Subcutaneous abdominal adipose tissue (tissue), 5 donors: ENCODE measurements around the gene ABCC9.
A peak's percentile ranks its signal among the peaks of the same experiment; 100 is the strongest.

ENCODE experiments used
- H3K27ac ChIP-seq: one replicate; pipeline ENCODE4 v1.7.0; 2013; ENCODE audit warnings: low read depth, mild to moderate bottlenecking, inconsistent platforms, low read length, moderate library complexity
- H3K27me3 ChIP-seq, 5 donors: one replicate each; pipeline ENCODE4 v1.7.0; 2013; ENCODE audit warnings: low read length in 5 of 5, inconsistent platforms in 1 of 5; ENCODE audit not compliant: control insufficient read depth in 5 of 5, insufficient read depth in 4 of 5
- H3K36me3 ChIP-seq, 5 donors: one replicate each; pipeline ENCODE4 v1.7.0; 2013; ENCODE audit warnings: low read length in 5 of 5; ENCODE audit not compliant: control insufficient read depth in 5 of 5, insufficient read depth in 5 of 5
- H3K4me1 ChIP-seq, 5 donors: one replicate each; pipeline ENCODE4 v1.7.0; 2013; ENCODE audit warnings: low read length in 5 of 5, mild to moderate bottlenecking in 3 of 5, moderate library complexity in 1 of 5; ENCODE audit not compliant: control insufficient read depth in 5 of 5, insufficient read depth in 5 of 5
- H3K4me3 ChIP-seq, 5 donors: one replicate each; pipeline ENCODE4 v1.7.0; 2013; ENCODE audit warnings: low read length in 5 of 5, low read depth in 1 of 5
- H3K9ac ChIP-seq, 5 donors: one replicate each; pipeline ENCODE4 v1.7.0; 2013; ENCODE audit warnings: low read length in 5 of 5, mild to moderate bottlenecking in 4 of 5, moderate library complexity in 3 of 5
- H3K9me3 ChIP-seq, 5 donors: one replicate each; pipeline ENCODE4 v1.7.0; 2013; ENCODE audit warnings: low read length in 5 of 5; ENCODE audit not compliant: control insufficient read depth in 5 of 5
- donor health status: healthy.
- donor health status: healthy.
- donor health status: healthy.
- donor health status: healthy.
- donor health status: healthy.

Gene ABCC9

DNA sequence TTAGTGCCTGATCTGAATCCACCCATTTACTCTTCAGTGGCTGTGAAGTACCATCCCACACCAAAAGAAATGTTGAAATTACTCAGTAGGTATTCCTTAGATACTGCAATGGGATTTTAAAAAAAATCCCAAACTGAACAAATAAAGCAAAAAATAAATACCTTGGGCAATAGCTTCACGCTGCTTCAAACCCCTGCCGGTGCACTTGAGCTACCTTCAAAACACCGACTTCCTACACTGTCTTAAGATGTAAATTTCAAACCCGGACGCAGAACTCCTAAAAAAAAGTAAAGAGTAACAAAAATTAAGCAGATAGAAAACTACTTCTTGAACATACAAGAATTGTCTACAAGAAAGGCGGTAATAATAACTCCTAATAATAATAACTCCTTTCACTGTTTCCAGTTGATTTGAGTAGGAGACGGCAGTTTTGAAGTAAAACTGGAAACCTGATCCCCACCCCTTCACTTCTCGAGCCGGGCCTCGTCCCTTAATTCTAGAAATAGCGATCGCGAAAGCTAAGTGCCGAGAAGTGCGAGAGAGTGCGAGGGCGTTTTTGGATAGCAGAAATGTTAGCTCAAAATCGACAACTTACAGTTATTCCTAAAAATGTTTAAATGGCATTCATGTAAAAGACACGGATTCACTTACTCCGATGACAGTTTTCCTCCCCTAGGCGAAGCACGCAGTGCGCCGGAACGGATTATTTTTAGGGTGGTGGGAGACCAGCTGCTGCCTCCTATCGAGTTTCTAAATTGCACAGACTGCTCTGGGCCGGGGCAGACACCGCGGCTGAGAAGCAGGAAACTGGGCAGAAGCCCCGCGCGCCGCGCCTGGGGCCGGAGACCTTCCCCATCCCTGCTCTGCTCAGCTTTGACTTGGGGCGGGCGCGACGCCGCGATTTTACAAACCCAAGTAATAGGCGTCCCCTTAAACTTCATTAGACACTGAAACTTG, at the start of gene ABCC9:
Gene ABCC9 (minus strand): TSS at position 878 of the 957 bp plus-strand sequence. CDS start 4,752 bp downstream, outside the sequence.
- H3K9ac ChIP-seq = peak within 1 kb of the TSS; percentile 64 to 93 (median 84)
- peak within 1 kb of the TSS; percentile 93 for H3K27ac ChIP-seq
- peaks cover 0 to 3% (median 0%) of the 10 kb centered on the region in 5 donors for H3K27me3 ChIP-seq
- H3K4me1 ChIP-seq = peaks cover 0 to 25% (median 23%) of the 10 kb centered on the region in 5 donors
- H3K9me3 ChIP-seq = peaks cover 0 to 3% (median 2%) of the 10 kb centered on the region in 5 donors
- H3K4me3 ChIP-seq = peak within 1 kb of the TSS; percentile 61 to 89 (median 71)
- H3K36me3 ChIP-seq = peaks cover 0 to 7% (median 3%) of the 10 kb centered on the region in 5 donors

DNA sequence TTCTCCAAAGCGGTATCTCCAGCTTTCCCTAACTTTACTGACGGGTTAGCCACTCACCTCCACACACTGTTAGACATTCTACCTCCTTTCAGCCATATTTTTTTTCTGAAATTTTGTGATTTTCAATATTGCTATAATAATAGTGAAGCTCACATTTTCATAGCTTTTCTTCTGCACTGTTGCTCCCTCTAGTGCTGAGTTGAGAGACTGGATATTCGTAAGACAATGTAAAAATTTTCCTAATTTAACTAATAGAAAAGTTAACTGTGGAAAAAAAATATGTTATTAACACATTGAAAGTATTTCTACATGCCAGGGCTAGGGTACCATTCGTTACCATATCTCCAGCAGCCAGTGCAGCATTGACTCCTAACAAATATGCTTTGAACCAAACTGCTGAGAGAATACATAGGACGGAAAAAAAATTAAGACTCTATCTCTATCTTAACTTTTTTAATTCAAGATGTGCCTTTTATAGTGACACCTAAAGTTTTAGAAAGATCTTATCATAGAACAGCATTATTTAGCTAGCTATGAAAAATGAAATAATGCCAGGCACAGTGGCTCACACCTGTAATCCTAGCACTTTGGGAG, 48.7 kb upstream of the ABCC9 start:
- Histone ChIP-seq H3K27me3 (no peaks in the 10 kb centered on the region), H3K4me3 (no peak overlapping the region), H3K9ac (no peak overlapping the region), H3K36me3 (no peaks in the 10 kb centered on the region), H3K9me3 (no peaks in the 10 kb centered on the region), H3K4me1 (peaks cover 0 to 10% (median 0%) of the 10 kb centered on the region in 5 donors), H3K27ac (no peak overlapping the region)

DNA sequence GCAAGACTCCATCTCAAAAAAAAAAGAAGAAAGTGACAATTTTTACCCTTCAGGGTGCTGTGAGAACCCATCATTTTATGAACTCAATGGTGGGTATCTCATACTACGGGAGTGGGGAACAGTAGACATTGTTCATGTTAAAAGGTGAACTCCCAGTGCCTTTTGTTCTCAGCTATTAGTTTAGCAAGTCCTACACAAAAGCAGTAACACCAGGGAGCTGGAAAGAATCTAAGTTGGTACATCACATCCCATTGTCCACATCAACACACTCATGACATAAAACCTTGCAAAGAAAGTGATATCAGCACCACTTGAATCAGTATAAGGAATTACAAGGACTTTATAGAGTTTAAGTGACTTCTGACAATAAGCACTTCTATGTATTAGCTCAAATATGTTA, 47.4 kb upstream of the ABCC9 start:
- Histone ChIP-seq H3K27me3 (no peaks in the 10 kb centered on the region), H3K4me1 (peaks cover 0 to 10% (median 0%) of the 10 kb centered on the region in 5 donors), H3K36me3 (no peaks in the 10 kb centered on the region), H3K4me3 (no peak overlapping the region), H3K9ac (no peak overlapping the region), H3K9me3 (no peaks in the 10 kb centered on the region), H3K27ac (no peak overlapping the region)

DNA sequence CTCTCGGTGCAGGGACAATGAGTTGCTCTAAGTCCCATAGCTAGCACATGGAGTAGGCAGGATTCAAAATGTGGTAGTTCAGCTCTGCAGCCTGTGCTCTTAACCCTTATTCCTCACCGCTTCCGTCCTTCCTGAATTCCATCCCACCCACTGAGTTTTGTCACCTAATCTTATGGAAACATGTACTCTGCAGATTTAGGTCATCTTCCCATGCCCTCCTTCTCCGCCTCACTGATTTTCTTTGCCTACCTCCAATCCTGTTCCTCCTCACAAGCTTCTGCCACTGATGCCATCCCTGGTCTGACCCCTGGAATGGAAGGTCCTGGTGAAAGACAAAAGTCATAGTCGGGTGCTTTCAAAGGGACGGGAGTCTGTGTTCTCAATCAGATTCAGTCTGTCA, 46.5 kb upstream of the ABCC9 start:
- no peak overlapping the region for H3K9ac ChIP-seq
- H3K4me3 ChIP-seq = no peak overlapping the region
- no peaks in the 10 kb centered on the region for H3K36me3 ChIP-seq
- H3K4me1 ChIP-seq = peaks cover 0 to 6% (median 0%) of the 10 kb centered on the region in 5 donors
- no peaks in the 10 kb centered on the region for H3K9me3 ChIP-seq
- no peak overlapping the region for H3K27ac ChIP-seq
- no peaks in the 10 kb centered on the region for H3K27me3 ChIP-seq

DNA sequence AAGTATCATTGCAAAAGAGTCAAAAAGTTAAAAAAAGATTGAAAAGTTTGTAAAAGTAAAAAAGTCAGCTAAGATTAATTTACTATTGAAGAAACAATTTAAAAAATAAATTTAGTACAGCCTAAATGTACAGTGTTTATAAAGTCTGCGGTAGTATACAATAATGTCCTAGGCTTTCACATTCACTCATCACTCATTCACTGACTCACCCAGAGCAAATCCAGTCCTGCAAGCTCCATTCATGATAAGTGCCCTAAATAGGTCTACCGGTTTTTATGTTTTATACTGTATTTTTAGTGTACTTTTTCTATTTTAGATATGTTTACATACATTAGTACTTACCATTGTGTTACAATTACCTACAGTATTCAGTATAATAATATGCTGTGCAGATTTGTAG, 43.9 kb upstream of the ABCC9 start:
- H3K27me3 ChIP-seq = no peaks in the 10 kb centered on the region
- no peak overlapping the region for H3K9ac ChIP-seq
- H3K27ac ChIP-seq = no peak overlapping the region
- H3K4me3 ChIP-seq = no peak overlapping the region
- H3K36me3 ChIP-seq = no peaks in the 10 kb centered on the region
- no peaks in the 10 kb centered on the region for H3K4me1 ChIP-seq
- H3K9me3 ChIP-seq = no peaks in the 10 kb centered on the region

DNA sequence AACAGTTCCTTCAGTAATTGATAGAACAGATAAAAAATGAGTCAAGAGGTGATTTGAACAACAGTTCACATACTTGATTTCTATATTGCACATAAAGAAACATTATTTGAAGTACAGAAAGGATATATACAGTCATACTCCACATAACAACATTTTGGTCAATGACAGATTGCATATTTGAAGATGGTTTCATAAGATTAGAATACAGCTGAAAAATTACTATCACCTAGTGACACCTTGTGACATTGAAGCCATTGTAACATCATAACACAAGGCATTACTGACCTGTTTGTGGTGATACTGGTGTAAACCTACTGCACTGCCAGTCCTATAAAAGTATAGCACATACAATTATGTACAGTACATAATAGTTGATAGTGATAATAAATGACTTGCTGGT, 43.1 kb upstream of the ABCC9 start:
- H3K4me3 ChIP-seq = no peak overlapping the region
- H3K4me1 ChIP-seq = no peaks in the 10 kb centered on the region
- no peak overlapping the region for H3K27ac ChIP-seq
- no peak overlapping the region for H3K9ac ChIP-seq
- H3K36me3 ChIP-seq = no peaks in the 10 kb centered on the region
- H3K9me3 ChIP-seq = no peaks in the 10 kb centered on the region
- no peaks in the 10 kb centered on the region for H3K27me3 ChIP-seq

DNA sequence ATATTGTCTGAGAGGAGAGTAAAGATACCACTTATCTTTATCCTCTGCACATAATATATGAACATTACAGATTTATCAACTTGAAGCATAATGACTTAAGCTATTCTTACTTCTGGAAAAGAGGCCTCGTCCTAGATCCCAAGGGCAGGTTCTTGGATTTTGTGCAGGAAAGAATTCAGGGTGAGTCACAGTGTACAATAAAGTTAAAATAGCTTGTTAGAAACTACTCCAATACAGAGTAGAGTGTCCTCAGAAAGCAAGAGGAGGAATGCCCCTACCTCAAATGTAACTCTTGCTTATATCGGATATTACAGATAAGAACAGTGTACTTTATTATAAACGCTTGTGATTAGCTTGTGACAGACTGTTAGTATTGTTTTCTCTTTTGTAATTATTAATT, 41.9 kb upstream of the ABCC9 start:
- no peaks in the 10 kb centered on the region for H3K4me1 ChIP-seq
- no peak overlapping the region for H3K9ac ChIP-seq
- no peaks in the 10 kb centered on the region for H3K27me3 ChIP-seq
- H3K27ac ChIP-seq = no peak overlapping the region
- no peak overlapping the region for H3K4me3 ChIP-seq
- H3K9me3 ChIP-seq = no peaks in the 10 kb centered on the region
- H3K36me3 ChIP-seq = no peaks in the 10 kb centered on the region

DNA sequence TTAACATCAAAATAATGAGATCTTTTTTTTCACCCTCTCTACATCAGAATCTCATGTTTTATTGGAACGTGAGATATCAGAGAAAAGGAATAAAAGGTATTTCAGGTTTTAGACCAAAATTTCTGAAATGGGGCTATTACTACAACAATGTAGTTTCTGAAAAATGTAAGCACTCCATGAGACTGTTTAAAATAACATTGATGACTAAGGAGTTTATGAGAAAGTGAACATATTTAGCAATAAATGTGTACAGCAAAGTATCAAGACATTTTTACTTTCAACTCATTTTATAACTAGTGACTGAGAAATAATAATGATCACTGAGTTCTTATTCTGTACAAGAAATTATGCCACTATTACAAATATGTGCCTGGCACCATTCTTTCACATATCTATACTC, 39.3 kb upstream of the ABCC9 start:
- H3K9ac ChIP-seq = no peak overlapping the region
- H3K27ac ChIP-seq = no peak overlapping the region
- H3K4me1 ChIP-seq = no peaks in the 10 kb centered on the region
- no peaks in the 10 kb centered on the region for H3K27me3 ChIP-seq
- H3K9me3 ChIP-seq = no peaks in the 10 kb centered on the region
- H3K4me3 ChIP-seq = no peak overlapping the region
- no peaks in the 10 kb centered on the region for H3K36me3 ChIP-seq

DNA sequence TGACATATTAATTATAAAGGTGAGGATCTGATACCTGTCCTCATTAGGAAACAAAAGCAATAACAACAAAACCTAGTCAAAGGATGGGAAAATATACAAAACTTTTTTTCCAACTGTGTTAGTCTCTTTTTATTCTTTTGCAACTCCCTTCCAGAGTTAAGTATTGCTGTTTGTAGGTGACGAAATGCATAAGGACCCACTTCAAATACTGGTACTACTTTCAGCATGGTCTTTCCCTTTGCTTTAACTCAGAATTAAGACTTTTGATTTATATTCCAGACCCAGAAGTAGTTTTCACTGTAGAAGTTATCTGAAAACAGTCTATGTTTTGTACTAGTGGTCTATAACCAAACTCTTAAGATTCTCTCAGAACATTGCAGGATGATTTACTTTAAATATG, 34.1 kb upstream of the ABCC9 start:
- no peak overlapping the region for H3K27ac ChIP-seq

DNA sequence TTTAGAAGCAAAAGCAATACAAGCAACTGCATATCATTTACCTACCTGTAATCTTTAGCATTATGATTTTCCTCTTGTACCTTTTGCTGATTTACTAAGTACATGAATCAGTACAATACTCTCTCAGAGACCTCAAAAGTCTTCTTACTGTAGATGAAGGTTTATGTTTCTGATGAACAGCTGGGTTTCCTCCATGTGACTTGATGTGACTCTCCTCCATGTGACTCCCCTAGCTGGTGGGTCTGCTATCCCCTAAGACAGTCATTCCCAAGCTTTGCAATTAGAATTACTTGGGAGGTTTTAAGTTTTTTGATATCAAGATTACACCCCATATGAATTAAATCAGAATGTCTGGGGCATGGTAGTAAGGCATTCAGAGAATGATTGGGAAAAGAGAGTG, 32.0 kb upstream of the ABCC9 start:
- Histone ChIP-seq H3K9me3 (no peaks in the 10 kb centered on the region), H3K27me3 (no peaks in the 10 kb centered on the region), H3K27ac (no peak overlapping the region), H3K36me3 (no peaks in the 10 kb centered on the region), H3K9ac (no peak overlapping the region), H3K4me1 (no peaks in the 10 kb centered on the region), H3K4me3 (no peak overlapping the region)

More for the DNA sequence above, 34.1 kb upstream of the ABCC9 start:
- Histone ChIP-seq H3K4me1 (no peaks in the 10 kb centered on the region), H3K9ac (no peak overlapping the region), H3K4me3 (no peak overlapping the region), H3K9me3 (no peaks in the 10 kb centered on the region), H3K36me3 (no peaks in the 10 kb centered on the region), H3K27me3 (no peaks in the 10 kb centered on the region)
